H1 (cell line): ENCODE measurements around the gene ZNF786. TPM values are rescaled to one million over a fixed set of nuclear protein-coding genes. Genes with fewer than 3 reads are reported as not detected.

Experiments used
- CTCF ChIA-PET: fragments of 300-600 bp; sonication (Branson Sonifier 250); formaldehyde crosslinking; loops from one replicate; lab custom pipeline; 2021; ENCODE audit not compliant: partially characterized antibody; lab: Charles Lee
- POLR2A ChIA-PET: fragments of 300-600 bp; sonication (Branson Sonifier 250); formaldehyde crosslinking; loops from one replicate; lab custom pipeline; 2021; ENCODE audit warnings: inconsistent platforms; ENCODE audit not compliant: partially characterized antibody; lab: Charles Lee
- DNase-seq, 2 experiments: peaks; one replicate each; pipeline versions ENCODE4 v3.0.0 to v3.0.0-alpha.2; 2010 to 2022; ENCODE audit warnings: low spot score in 2 of 2, low read depth in 1 of 2, mixed read lengths in 1 of 2
- FAIRE-seq: peaks from 2 replicates; lab custom pipeline; 2011; peaks lifted over from hg19 to GRCh38; lab: Jason Lieb, UNC
- H2AFZ ChIP-seq: 2 replicates; pipeline ENCODE4 v1.8.1; 2012; ENCODE audit warnings: low read length, inconsistent platforms
- H2AK5ac ChIP-seq: 2 replicates; pipeline ENCODE4 v1.6.1; 2013; ENCODE audit warnings: low read depth, low read length
- H2BK120ac ChIP-seq: replicated peaks from 2 replicates; pipeline ENCODE3; 2013; ENCODE audit warnings: low read depth, low read length, inconsistent platforms
- H2BK12ac ChIP-seq: 2 replicates; pipeline ENCODE4 v1.6.1; 2013; ENCODE audit warnings: low read depth, low read length
- H2BK15ac ChIP-seq: 2 replicates; pipeline ENCODE4 v1.6.1; 2013; ENCODE audit warnings: low read length
- H2BK20ac ChIP-seq: 2 replicates; pipeline ENCODE4 v1.6.1; 2013; ENCODE audit warnings: low read length
- H2BK5ac ChIP-seq: 2 replicates; pipeline ENCODE4 v1.6.1; 2013; ENCODE audit warnings: low read depth, low read length
- H3K14ac ChIP-seq: 2 replicates; pipeline ENCODE4 v1.6.1; 2013; ENCODE audit warnings: inconsistent platforms; ENCODE audit not compliant: insufficient read length
- H3K18ac ChIP-seq: 2 replicates; pipeline ENCODE4 v1.6.1; 2013; ENCODE audit warnings: low read length; ENCODE audit errors: extremely low read depth
- H3K23ac ChIP-seq: 2 replicates; pipeline ENCODE4 v1.6.1; 2013; ENCODE audit warnings: inconsistent platforms; ENCODE audit not compliant: insufficient read length
- H3K23me2 ChIP-seq: 2 replicates; pipeline ENCODE4 v1.6.1; 2013; ENCODE audit warnings: low read depth, low read length
- H3K27ac ChIP-seq: 2 replicates; pipeline ENCODE4 v1.6.1; 2011; ENCODE audit warnings: low read depth, low read length, inconsistent platforms
- H3K27me3 ChIP-seq, 4 experiments: replicated peaks in 1 of 4; 1 replicate in 1 of 4; 2 replicates in 3 of 4; pipeline versions ENCODE4 v1.6.1 to v1.8.1; 2011 to 2013; ENCODE audit warnings: low read length in 3 of 4, mild to moderate bottlenecking in 3 of 4, inconsistent platforms in 2 of 4, mixed read lengths in 2 of 4, moderate library complexity in 1 of 4; ENCODE audit not compliant: control insufficient read depth in 3 of 4, insufficient read depth in 3 of 4; ENCODE audit errors: extremely low read depth in 1 of 4
- H3K36me3 ChIP-seq, 4 experiments: 2 replicates each; pipeline versions ENCODE4 v1.6.1 to v1.8.1; 2011 to 2013; ENCODE audit warnings: mild to moderate bottlenecking in 4 of 4, low read length in 3 of 4, moderate library complexity in 2 of 4, control low read depth in 1 of 4, inconsistent platforms in 1 of 4; ENCODE audit not compliant: insufficient read depth in 4 of 4, control insufficient read depth in 2 of 4
- H3K4ac ChIP-seq: replicated peaks from 2 replicates; pipeline ENCODE3; 2013; ENCODE audit warnings: low read length, low read depth, mixed read lengths, inconsistent platforms; ENCODE audit not compliant: insufficient read length
- H3K4me1 ChIP-seq, 4 experiments: replicated peaks in 1 of 4; 1 replicate in 1 of 4; 2 replicates in 3 of 4; pipeline versions ENCODE4 v1.6.1 to v1.8.1; 2011 to 2013; ENCODE audit warnings: low read length in 3 of 4, inconsistent platforms in 2 of 4, mixed read lengths in 1 of 4; ENCODE audit not compliant: insufficient read depth in 4 of 4, control insufficient read depth in 3 of 4
- H3K4me2 ChIP-seq, 2 experiments: 2 replicates each; pipeline versions ENCODE4 v1.6.1 to v1.8.1; 2011 to 2013; ENCODE audit warnings: low read depth in 2 of 2, low read length in 2 of 2, control low read depth in 1 of 2, inconsistent platforms in 1 of 2, mild to moderate bottlenecking in 1 of 2; ENCODE audit not compliant: insufficient read depth in 1 of 2
- H3K4me3 ChIP-seq, 4 experiments: fragments of 200-600, 300-600 bp in 1 of 4; sonication (generic), shearing (Covaris generic), sonication (Bioruptor Twin) in 1 of 4; 2 replicates each; pipeline versions ENCODE4 v1.5.1 to v1.8.1; 2011 to 2016; ENCODE audit warnings: low read length in 4 of 4, low read depth in 3 of 4, control low read depth in 2 of 4, inconsistent platforms in 2 of 4, mild to moderate bottlenecking in 2 of 4, mixed read lengths in 1 of 4, moderate library complexity in 1 of 4; ENCODE audit not compliant: insufficient read depth in 2 of 4; ENCODE audit errors: extremely low read depth in 1 of 4
- H3K56ac ChIP-seq: replicated peaks from 2 replicates; pipeline ENCODE3; 2013; ENCODE audit warnings: low read depth, mild to moderate bottlenecking, mixed read lengths, low read length, inconsistent platforms; ENCODE audit not compliant: insufficient read length
- H3K79me1 ChIP-seq: 2 replicates; pipeline ENCODE4 v1.6.1; 2013; ENCODE audit warnings: low read depth, low read length, control low read depth
- H3K79me2 ChIP-seq, 2 experiments: 2 replicates each; pipeline versions ENCODE4 v1.6.1 to v1.8.1; 2012 to 2013; ENCODE audit warnings: low read length in 2 of 2, mild to moderate bottlenecking in 2 of 2, inconsistent platforms in 1 of 2; ENCODE audit not compliant: insufficient read depth in 2 of 2, control insufficient read depth in 1 of 2
- H3K9ac ChIP-seq, 4 experiments: replicated peaks in 1 of 4; 1 replicate in 1 of 4; 2 replicates in 3 of 4; pipeline versions ENCODE4 v1.6.1 to v1.8.1; 2011 to 2013; ENCODE audit warnings: low read depth in 3 of 4, low read length in 3 of 4, control low read depth in 2 of 4, mild to moderate bottlenecking in 2 of 4, moderate library complexity in 2 of 4, inconsistent platforms in 1 of 4; ENCODE audit errors: extremely low read depth in 1 of 4
- H3K9me3 ChIP-seq, 2 experiments: 2 replicates each; pipeline versions ENCODE4 v1.6.1 to v1.8.1; 2012 to 2013; ENCODE audit warnings: mild to moderate bottlenecking in 2 of 2, moderate library complexity in 2 of 2, control low read depth in 1 of 2, inconsistent platforms in 1 of 2, low read depth in 1 of 2, low read length in 1 of 2, mixed read lengths in 1 of 2; ENCODE audit not compliant: insufficient read depth in 2 of 2
- H4K20me1 ChIP-seq, 2 experiments: replicated peaks in 1 of 2; 2 replicates each; pipeline versions ENCODE3 to v1.8.1; 2011 to 2013; ENCODE audit warnings: inconsistent platforms in 2 of 2, low read length in 2 of 2, mild to moderate bottlenecking in 1 of 2; ENCODE audit not compliant: insufficient read depth in 2 of 2, control insufficient read depth in 1 of 2
- H4K5ac ChIP-seq: 2 replicates; pipeline ENCODE4 v1.6.1; 2013; ENCODE audit warnings: low read length, low read depth, mixed read lengths, inconsistent platforms; ENCODE audit not compliant: insufficient read length
- H4K8ac ChIP-seq: 2 replicates; pipeline ENCODE4 v1.8.0; 2013; ENCODE audit warnings: mild to moderate bottlenecking, moderate library complexity, low read length, inconsistent platforms; ENCODE audit not compliant: insufficient read depth; ENCODE audit errors: extremely low read depth
- H4K91ac ChIP-seq: replicated peaks from 2 replicates; pipeline ENCODE3; 2013; ENCODE audit warnings: low read length, mixed read lengths, inconsistent platforms; ENCODE audit not compliant: insufficient read length
- BACH1 ChIP-seq: IDR thresholded peaks from 2 replicates; pipeline ENCODE4 v1.6.1; 2012; ENCODE audit warnings: low read length, improper control_type of control experiment
- POLR2AphosphoS5 ChIP-seq: IDR thresholded peaks from 2 replicates; pipeline ENCODE4 v1.6.1; 2011; ENCODE audit warnings: low read depth, low read length
- TAF7 ChIP-seq: optimal IDR thresholded peaks from 2 replicates; pipeline ENCODE3; 2011; ENCODE audit warnings: low read depth, mild to moderate bottlenecking, inconsistent platforms, low read length, moderate library complexity, borderline replicate concordance
- TEAD4 ChIP-seq: IDR thresholded peaks from 2 replicates; pipeline ENCODE4 v1.6.1; 2012; ENCODE audit warnings: low read depth, low read length, inconsistent platforms, mixed read lengths
- WGBS, 2 experiments: shearing (Covaris generic) in 1 of 2; methylation state at CpG; one replicate each; pipeline versions ENCODE4 v1.1.6 to v1.1.7; 2013 to 2015; ENCODE audit warnings: low lambda C conversion rate in 2 of 2, mixed read lengths in 2 of 2, inconsistent platforms in 1 of 2, low coverage in 1 of 2, missing lambda C conversion rate in 1 of 2; ENCODE audit not compliant: insufficient replicate concordance in 2 of 2, insufficient coverage in 1 of 2, insufficient read length in 1 of 2; ENCODE audit errors: extremely low coverage in 1 of 2, missing lambda C conversion rate in 1 of 2; 5-methylcytosine and 5-hydroxymethylcytosine counted together
- polyA plus RNA-seq, 7 experiments: library from polyadenylated mRNA; depleted of rRNA in 3 of 7; stranded (reverse) in 5 of 7; unstranded in 2 of 7; fragments of >200 nt in 5 of 7; fragments of 200-250 nt in 2 of 7; gene quantifications; 1 replicate in 5 of 7; 2 replicates in 1 of 7; 4 replicates in 1 of 7; pipeline versions ENCODE4 v1.2.1 to v1.2.3, GENCODE V29; 2011 to 2013; ENCODE audit warnings: missing spikeins in 2 of 7, mixed read lengths in 2 of 7
- total RNA-seq: library from RNA; stranded (reverse); fragmentation: NEBNext Ultra II Directional; extraction: Animal tissue kit (Norgen Biotek cat#: 25700); gene quantifications from 2 replicates; pipeline ENCODE4 v1.2.1, GENCODE V29; 2021

The ZNF786 gene
- total and polyA plus RNA-seq, 2 of the 8 experiments (the other 6 are each of a cell fraction or from before 2014, with no cell fraction given), result 7.7 to 16.3 TPM

DNA sequence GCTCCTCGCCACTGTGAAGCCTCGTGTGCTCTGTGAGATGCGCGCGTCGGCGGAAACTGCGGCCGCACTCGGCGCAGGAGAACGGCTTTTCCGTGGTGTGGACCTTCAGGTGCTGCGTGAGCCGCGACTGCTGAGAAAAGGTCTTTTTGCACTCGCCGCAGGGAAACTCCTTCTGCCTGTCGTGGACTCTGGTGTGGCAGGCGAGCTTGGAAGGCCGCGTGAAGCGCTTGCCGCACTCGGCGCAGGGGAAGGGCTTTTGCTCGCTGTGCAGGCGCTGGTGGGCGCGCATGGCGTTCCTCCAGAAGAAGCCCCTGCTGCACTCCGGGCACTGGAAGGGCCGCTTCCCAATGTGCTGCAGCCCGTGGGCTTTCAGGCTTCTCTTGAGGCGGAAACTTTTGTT is 13.7 kb upstream of the ZNF786 start:
- H4K20me1 ChIP-seq, result no peaks in the 10 kb centered on the region
- FAIRE-seq, result no peak

More for the DNA sequence above, 13.7 kb upstream of the ZNF786 start:
- H4K91ac ChIP-seq, result no peak overlapping the region
- no peak for DNase-seq
- no peaks in the 10 kb centered on the region for H3K23me2 ChIP-seq
- H2AFZ ChIP-seq, result no peak overlapping the region
- no peak overlapping the region for H3K4me3 ChIP-seq
- no peak overlapping the region for H3K9ac ChIP-seq
- no peaks in the 10 kb centered on the region for H3K4me1 ChIP-seq
- CTCF ChIA-PET, result interaction anchor here (0.9 to 4.1 kb wide), 6 partner anchors 10 to 149 kb away, joined by 3 to 23 read pairs (median 4); partner anchors contain the start of gene ZNF425
- H2AK5ac ChIP-seq, result no peak overlapping the region
- WGBS, 2 experiments, result 95% methylated on average over 34 of the region's 35 CpGs; no CpG with 5 or more reads in 1 of the 2 experiments
- TF ChIP-seq POLR2AphosphoS5, result no peak
- no peak for TF ChIP-seq TAF7
- TF ChIP-seq TEAD4, result no peak
- TF ChIP-seq BACH1, result no peak
- no peaks in the 10 kb centered on the region for H3K79me2 ChIP-seq
- no peak overlapping the region for H3K4me2 ChIP-seq
- H3K9me3 ChIP-seq, result no peaks in the 10 kb centered on the region
- no peak overlapping the region for H3K23ac ChIP-seq
- no peak overlapping the region for H2BK5ac ChIP-seq
- H3K36me3 ChIP-seq, result peaks cover 0 to 3% (median 0%) of the 10 kb centered on the region in 4 experiments; a peak in 1 of 8 replicates
- no peak overlapping the region; the same call in 1 of the 2 replicates for H4K8ac ChIP-seq
- no peaks in the 10 kb centered on the region for H3K79me1 ChIP-seq
- H3K27me3 ChIP-seq, result no peaks in the 10 kb centered on the region
- no peak overlapping the region for H4K5ac ChIP-seq
- no peak overlapping the region for H3K56ac ChIP-seq
- 0 out of 2 replicates have a peak overlapping the region, but pooled peaks have one; percentile 16 for H2BK15ac ChIP-seq
- no peak overlapping the region for H3K18ac ChIP-seq
- H2BK20ac ChIP-seq, result no peak overlapping the region
- no peak overlapping the region for H3K27ac ChIP-seq
- no peak overlapping the region for H2BK120ac ChIP-seq
- POLR2A ChIA-PET, result interaction anchor here (1.1 to 1.3 kb wide), 3 partner anchors 21 to 65 kb away, joined by 3 to 4 read pairs (median 3); no protein-coding TSS in a partner anchor
- H3K14ac ChIP-seq, result no peak overlapping the region
- H3K4ac ChIP-seq, result no peak overlapping the region
- H2BK12ac ChIP-seq, result no peak overlapping the region
